Measurements from ENCODE around the gene TOGARAM2. TPM values are rescaled to one million over a fixed set of nuclear protein-coding genes. Genes with fewer than 3 reads are reported as not detected.
"Not testable (repeated sequence)": the region's sequence is repeated elsewhere in the genome, so short reads cannot be mapped to it uniquely, and the experiment has no call there.

The TOGARAM2 gene
- total RNA-seq, 4 donors from 2014 or later, result 1.5 to 3.8 (median 1.9) TPM

DNA sequence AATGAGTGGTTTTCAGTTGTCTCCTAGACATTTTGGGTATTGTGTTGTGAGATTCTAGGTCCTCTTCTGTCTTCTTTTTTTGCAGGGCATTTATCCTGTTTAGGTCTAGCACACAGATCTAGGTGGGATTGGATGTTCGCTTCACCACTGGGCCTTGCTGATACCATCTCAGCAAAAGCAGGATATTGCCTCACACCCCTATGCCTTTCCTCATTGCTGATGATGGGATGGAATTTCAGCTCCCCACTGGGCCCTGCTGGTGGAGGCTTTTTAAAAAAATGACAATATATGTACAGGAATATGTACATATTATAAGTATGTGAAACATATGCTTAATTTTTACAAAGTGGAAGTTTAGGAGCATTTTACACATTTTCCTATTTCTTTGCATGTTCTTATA, 5.4 kb upstream of the TOGARAM2 start:
- TF ChIP-seq POLR2A (IDR thresholded peaks at IDR 0.05) (no peak), POLR2AphosphoS5 (IDR thresholded peaks at IDR 0.05) (no peak), EP300 (IDR thresholded peaks at IDR 0.05) (no peak), CTCF (IDR thresholded peaks at IDR 0.05) (no peak)
- 100% methylated on average over 1 of the region's 1 CpG for WGBS, 2 donors (ENCODE audit: low coverage in 1 of 2)

GRCh38 chr2:28976584-28976983, 4.5 kb upstream of the TOGARAM2 start:
- ATAC-seq, result no peak
- Histone ChIP-seq H3K27me3 (no peaks in the 10 kb centered on the region), H3K4me3 (no peak overlapping the region), H3K9me3 (no peaks in the 10 kb centered on the region), H3K36me3 (no peaks in the 10 kb centered on the region), H3K27ac (no peak overlapping the region), H3K4me1 (peaks cover 3 to 19% (median 16%) of the 10 kb centered on the region in 3 donors)
- TF ChIP-seq EP300 (IDR thresholded peaks at IDR 0.05), result no peak
- TF ChIP-seq POLR2A (IDR thresholded peaks at IDR 0.05), result no peak
- no peak for TF ChIP-seq CTCF (IDR thresholded peaks at IDR 0.05)
- no peak for TF ChIP-seq POLR2AphosphoS5 (IDR thresholded peaks at IDR 0.05)
- WGBS, 2 donors (ENCODE audit: low coverage in 1 of 2), result no CpG with 5 or more reads among the region's 3 CpGs

More for the DNA sequence above, 5.4 kb upstream of the TOGARAM2 start:
- ATAC-seq, result no peak
- peaks cover 0 to 10% (median 8%) of the 10 kb centered on the region in 3 donors for H3K4me1 ChIP-seq
- no peaks in the 10 kb centered on the region for H3K27me3 ChIP-seq
- no peak overlapping the region for H3K4me3 ChIP-seq
- no peaks in the 10 kb centered on the region for H3K9me3 ChIP-seq
- H3K36me3 ChIP-seq, result no peaks in the 10 kb centered on the region
- H3K27ac ChIP-seq, result no peak overlapping the region

DNA sequence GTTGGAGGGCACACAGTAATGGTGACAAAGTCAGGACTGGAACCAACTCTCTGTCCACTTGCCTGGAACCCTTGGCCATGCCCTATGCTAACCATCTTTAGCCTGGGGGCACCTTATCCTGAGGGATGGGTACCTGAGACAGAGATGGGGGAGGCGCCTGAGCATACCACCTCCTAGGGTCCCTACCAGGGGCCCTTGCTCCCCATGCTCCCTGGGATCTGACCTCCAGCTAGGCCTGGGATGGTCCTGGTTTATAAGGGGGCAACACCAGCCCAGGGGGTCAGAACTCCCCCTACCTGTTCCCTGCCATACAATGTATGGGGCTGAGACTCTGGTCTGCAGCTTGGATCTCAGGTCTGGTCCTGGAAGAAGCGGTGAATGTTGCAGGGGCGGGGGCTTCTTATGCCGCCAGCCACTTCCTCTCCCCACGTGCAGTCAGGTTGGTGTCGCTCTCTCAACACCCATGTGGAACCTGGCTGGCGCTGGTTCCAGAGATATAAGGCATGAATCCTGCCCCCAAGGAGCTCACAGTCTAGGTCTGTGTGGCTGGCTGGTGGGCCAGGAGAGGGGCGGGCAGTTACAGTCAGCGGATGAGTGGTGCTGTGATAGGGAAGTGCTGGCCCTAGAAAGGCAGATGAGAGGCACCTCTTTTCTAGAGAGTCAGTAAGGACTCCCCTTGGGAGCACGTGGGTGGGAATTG, 3.8 kb upstream of the TOGARAM2 start:
- H3K36me3 ChIP-seq, result no peaks in the 10 kb centered on the region

GRCh38 chr2:28978001-28978400, 3.1 kb upstream of the TOGARAM2 start:
- 86 to 100% methylated on average over 1 to 2 of the region's 8 CpGs for WGBS, 2 donors (ENCODE audit: low coverage in 1 of 2)

More for the DNA sequence above, 3.8 kb upstream of the TOGARAM2 start:
- Histone ChIP-seq H3K9me3 (no peaks in the 10 kb centered on the region), H3K4me3 (no peak overlapping the region), H3K27ac (no peak overlapping the region), H3K27me3 (no peaks in the 10 kb centered on the region), H3K4me1 (peaks cover 9 to 27% (median 24%) of the 10 kb centered on the region in 3 donors)
- ATAC-seq, result no peak
- WGBS, 2 donors (ENCODE audit: low coverage in 1 of 2), result 71 to 93% methylated on average over 2 to 6 of the region's 10 CpGs
- TF ChIP-seq POLR2A (IDR thresholded peaks at IDR 0.05) (no peak), POLR2AphosphoS5 (IDR thresholded peaks at IDR 0.05) (no peak), CTCF (IDR thresholded peaks at IDR 0.05) (no peak), EP300 (IDR thresholded peaks at IDR 0.05) (no peak)

GRCh38 chr2:28978606-28979005, 2.5 kb upstream of the TOGARAM2 start:
- TF ChIP-seq POLR2AphosphoS5 (IDR thresholded peaks at IDR 0.05) (no peak), EP300 (IDR thresholded peaks at IDR 0.05) (no peak), CTCF (IDR thresholded peaks at IDR 0.05) (no peak), POLR2A (IDR thresholded peaks at IDR 0.05) (no peak)
- 50% methylated on average over 1 of the region's 6 CpGs; no CpG with 5 or more reads in 1 of the 2 donors for WGBS, 2 donors (ENCODE audit: low coverage in 1 of 2)
- no peaks in the 10 kb centered on the region for H3K27me3 ChIP-seq
- no peak overlapping the region for H3K4me3 ChIP-seq
- H3K27ac ChIP-seq, result no peak overlapping the region
- ATAC-seq, result no peak
- peaks cover 9 to 39% (median 28%) of the 10 kb centered on the region in 3 donors for H3K4me1 ChIP-seq
- H3K36me3 ChIP-seq, result no peaks in the 10 kb centered on the region
- H3K9me3 ChIP-seq, result no peaks in the 10 kb centered on the region

More at GRCh38 chr2:28978001-28978400, 3.1 kb upstream of the TOGARAM2 start:
- ATAC-seq, H3K27me3 ChIP-seq, H3K4me3 ChIP-seq, H3K27ac ChIP-seq, H3K9me3 ChIP-seq, H3K36me3 ChIP-seq: not testable (repeated sequence)
- peaks cover 9 to 33% (median 28%) of the 10 kb centered on the region in 3 donors for H3K4me1 ChIP-seq

All from gastroesophageal sphincter (tissue), 4 donors.